ENCODE data around the gene BABAM2. TPM values are rescaled to one million over a fixed set of nuclear protein-coding genes. Genes with fewer than 3 reads are reported as not detected.

Gene BABAM2
- total RNA-seq, 3 donors from 2014 or later (not counting 1 experiment from before 2014, with no cell fraction given) = 54.6 to 66.1 (median 59.5) TPM

GRCh38 chr2:28152585-28153280, 262.2 kb downstream of the BABAM2 start:
- no peaks in the 10 kb centered on the region for H3K36me3 ChIP-seq (ENCODE audit: control insufficient read depth, insufficient read depth, low read length)
- H3K36me3 Mint-ChIP-seq = peaks cover 16% of the 10 kb centered on the region
- H3K4me1 ChIP-seq (ENCODE audit: control insufficient read depth, insufficient read depth, low read length) = no peaks in the 10 kb centered on the region
- no peak for TF ChIP-seq CTCF (IDR thresholded peaks at IDR 0.05)
- WGBS (ENCODE audit: insufficient coverage) = 97% methylated on average over 2 of the region's 3 CpGs
- intact Hi-C loops (cut with micrococcal nuclease) = no loop called here
- H3K27ac ChIP-seq (ENCODE audit: low read length) = no peak overlapping the region
- peaks cover 0 to 4% of the 10 kb centered on the region in 2 donors for H3K4me1 Mint-ChIP-seq
- no peak overlapping the region for H3K4me3 Mint-ChIP-seq
- H3K27me3 Mint-ChIP-seq (ENCODE audit: low read depth in 2 of 2) = no peaks in the 10 kb centered on the region
- H3K27ac Mint-ChIP-seq = no peak overlapping the region
- H3K4me3 ChIP-seq (ENCODE audit: low read length) = no peak overlapping the region
- H3K9me3 Mint-ChIP-seq = peaks cover 2 to 10% of the 10 kb centered on the region in 2 donors
- peaks cover 4% of the 10 kb centered on the region for H3K9me3 ChIP-seq (ENCODE audit: control insufficient read depth, insufficient read depth, low read length)
- H3K27me3 ChIP-seq (ENCODE audit: control insufficient read depth, insufficient read depth, low read length) = no peaks in the 10 kb centered on the region
- no peak for ATAC-seq
- no peak for DNase-seq

- no peak overlapping the region for H3K4me3 Mint-ChIP-seq
- H3K27me3 ChIP-seq (ENCODE audit: control insufficient read depth, insufficient read depth, low read length) = no peaks in the 10 kb centered on the region
- peaks cover 16% of the 10 kb centered on the region for H3K36me3 Mint-ChIP-seq
- intact Hi-C loops (cut with micrococcal nuclease) = no loop called here
- H3K27ac ChIP-seq (ENCODE audit: low read length) = no peak overlapping the region
- no peak for TF ChIP-seq CTCF (IDR thresholded peaks at IDR 0.05)
- no peaks in the 10 kb centered on the region for H3K4me1 ChIP-seq (ENCODE audit: control insufficient read depth, insufficient read depth, low read length)
- H3K36me3 ChIP-seq (ENCODE audit: control insufficient read depth, insufficient read depth, low read length) = no peaks in the 10 kb centered on the region
- H3K9me3 ChIP-seq (ENCODE audit: control insufficient read depth, insufficient read depth, low read length) = peaks cover 4% of the 10 kb centered on the region
- 95% methylated on average over 3 of the region's 3 CpGs for WGBS (ENCODE audit: insufficient coverage)
- no peak for DNase-seq
- no peak for ATAC-seq
- H3K4me1 Mint-ChIP-seq = peaks cover 0 to 4% of the 10 kb centered on the region in 2 donors
- H3K27ac Mint-ChIP-seq = no peak overlapping the region
- peaks cover 2 to 10% of the 10 kb centered on the region in 2 donors for H3K9me3 Mint-ChIP-seq
- no peak overlapping the region for H3K4me3 ChIP-seq (ENCODE audit: low read length)
- no peaks in the 10 kb centered on the region for H3K27me3 Mint-ChIP-seq (ENCODE audit: low read depth in 2 of 2)
Observed at GRCh38 chr2:28153851-28154250, 263.3 kb downstream of the BABAM2 start.

GRCh38 chr2:28155086-28155485, 264.6 kb downstream of the BABAM2 start:
- Mint-ChIP-seq H3K4me3 (no peak overlapping the region), H3K27ac (no peak overlapping the region), H3K9me3 (peaks cover 2 to 10% of the 10 kb centered on the region in 2 donors), H3K36me3 (peaks cover 16% of the 10 kb centered on the region), H3K27me3 (ENCODE audit: low read depth in 2 of 2) (no peaks in the 10 kb centered on the region), H3K4me1 (peaks cover 0 to 4% of the 10 kb centered on the region in 2 donors)
- no peak for TF ChIP-seq CTCF (IDR thresholded peaks at IDR 0.05)
- Histone ChIP-seq H3K36me3 (ENCODE audit: control insufficient read depth, insufficient read depth, low read length) (no peaks in the 10 kb centered on the region), H3K4me3 (ENCODE audit: low read length) (no peak overlapping the region), H3K27ac (ENCODE audit: low read length) (no peak overlapping the region), H3K27me3 (ENCODE audit: control insufficient read depth, insufficient read depth, low read length) (no peaks in the 10 kb centered on the region), H3K9me3 (ENCODE audit: control insufficient read depth, insufficient read depth, low read length) (peaks cover 4% of the 10 kb centered on the region), H3K4me1 (ENCODE audit: control insufficient read depth, insufficient read depth, low read length) (no peaks in the 10 kb centered on the region)
- no CpG with 5 or more reads among the region's 4 CpGs for WGBS (ENCODE audit: insufficient coverage)
- no peak for DNase-seq
- ATAC-seq = no peak
- intact Hi-C loops (cut with micrococcal nuclease) = no loop called here

GRCh38 chr2:28155627-28156026, 265.1 kb downstream of the BABAM2 start:
- TF ChIP-seq CTCF (IDR thresholded peaks at IDR 0.05) = peak; percentile 59
- no peak overlapping the region for H3K27ac ChIP-seq (ENCODE audit: low read length)
- no peaks in the 10 kb centered on the region for H3K4me1 ChIP-seq (ENCODE audit: control insufficient read depth, insufficient read depth, low read length)
- Mint-ChIP-seq H3K4me1 (peaks cover 0 to 4% of the 10 kb centered on the region in 2 donors), H3K27ac (no peak overlapping the region), H3K4me3 (no peak overlapping the region), H3K36me3 (peaks cover 16% of the 10 kb centered on the region), H3K27me3 (ENCODE audit: low read depth in 2 of 2) (no peaks in the 10 kb centered on the region), H3K9me3 (peaks cover 2 to 10% of the 10 kb centered on the region in 2 donors)
- intact Hi-C loops (cut with micrococcal nuclease) = no loop called here
- peaks cover 4% of the 10 kb centered on the region for H3K9me3 ChIP-seq (ENCODE audit: control insufficient read depth, insufficient read depth, low read length)
- no peaks in the 10 kb centered on the region for H3K27me3 ChIP-seq (ENCODE audit: control insufficient read depth, insufficient read depth, low read length)
- peak in 1 of 2 donors; percentile 13 for DNase-seq
- H3K36me3 ChIP-seq (ENCODE audit: control insufficient read depth, insufficient read depth, low read length) = no peaks in the 10 kb centered on the region
- ATAC-seq = no peak
- no CpG with 5 or more reads among the region's 1 CpG for WGBS (ENCODE audit: insufficient coverage)
- H3K4me3 ChIP-seq (ENCODE audit: low read length) = no peak overlapping the region
